ENCODE measurements around the gene ATP2A2.

The ATP2A2 gene

DNA sequence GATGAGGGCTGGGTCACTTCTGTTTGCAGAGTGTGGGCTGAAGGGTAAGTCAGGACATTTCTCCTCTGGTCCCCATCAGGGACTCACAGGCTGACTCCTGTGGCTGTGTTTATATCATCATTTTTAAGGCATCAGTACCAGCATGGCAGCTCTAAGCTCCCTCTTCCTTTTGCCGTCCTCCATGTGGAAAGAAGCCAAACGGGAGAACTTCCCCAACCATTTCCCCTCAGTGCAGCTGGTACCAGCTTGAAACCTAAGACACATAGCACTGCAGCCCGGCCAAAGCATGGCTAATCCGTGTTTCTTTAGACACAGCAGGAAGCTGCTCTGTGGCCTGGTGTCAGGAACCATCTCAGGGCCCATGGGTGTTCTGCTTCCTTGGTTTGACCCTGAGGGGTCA lies 31.9 kb upstream of the ATP2A2 start:
- WGBS = 40% methylated on average over 4 of the region's 4 CpGs
- Histone ChIP-seq H3K9ac (ENCODE audit: low read length) (no peak overlapping the region), H4K8ac (ENCODE audit: low read length) (peak overlapping the region; percentile 52), H3K4me3 (ENCODE audit: insufficient read depth in 1 of 2, low read depth in 1 of 2, low read length in 2 of 2) (no peak overlapping the region), H3K79me1 (replicated peaks; ENCODE audit: low read length, poor library complexity, severe bottlenecking) (peaks cover 4% of the 10 kb centered on the region), H3K4me1 (ENCODE audit: control insufficient read depth, insufficient read depth, low read depth, low read length) (peaks cover 42% of the 10 kb centered on the region), H3K4ac (ENCODE audit: low read depth in 1 of 2, low read length in 2 of 2) (peak overlapping the region in 1 of 2 experiments; percentile 90), H4K91ac (ENCODE audit: low read length) (peak overlapping the region; percentile 52), H3K36me3 (ENCODE audit: control insufficient read depth in 1 of 2, insufficient read depth in 2 of 2, low read depth in 1 of 2, low read length in 2 of 2) (peaks cover 3% of the 10 kb centered on the region in 2 experiments), H2BK15ac (ENCODE audit: low read depth, poor library complexity, severe bottlenecking) (no peak overlapping the region), H2BK12ac (ENCODE audit: low read length in 2 of 2) (peak overlapping the region; percentile 72 to 93), H3K23ac (ENCODE audit: low read length in 2 of 2) (no peak overlapping the region), H3K27me3 (ENCODE audit: control insufficient read depth in 1 of 2, insufficient read depth in 1 of 2, low read length in 2 of 2) (no peaks in the 10 kb centered on the region), H3K4me2 (ENCODE audit: low read length, poor library complexity, severe bottlenecking) (no peak overlapping the region), H2BK5ac (ENCODE audit: low read depth, low read length, poor library complexity, severe bottlenecking) (no peak overlapping the region), H2AFZ (ENCODE audit: low read depth, low read length) (no peak overlapping the region), H3K9me3 (ENCODE audit: control insufficient read depth, low read length) (no peaks in the 10 kb centered on the region), H2BK120ac (ENCODE audit: low read depth, low read length) (no peak overlapping the region), H3K27ac (ENCODE audit: low read length, poor library complexity, severe bottlenecking) (peak overlapping the region; percentile 80), H3K18ac (ENCODE audit: low read depth in 1 of 2, low read length in 2 of 2) (peak overlapping the region; percentile 65 to 79), H2AK5ac (ENCODE audit: low read length, severe bottlenecking) (peak overlapping the region; percentile 60), H3K14ac (ENCODE audit: low read length in 2 of 2) (no peak overlapping the region)
- peak; percentile 76 for DNase-seq

DNA sequence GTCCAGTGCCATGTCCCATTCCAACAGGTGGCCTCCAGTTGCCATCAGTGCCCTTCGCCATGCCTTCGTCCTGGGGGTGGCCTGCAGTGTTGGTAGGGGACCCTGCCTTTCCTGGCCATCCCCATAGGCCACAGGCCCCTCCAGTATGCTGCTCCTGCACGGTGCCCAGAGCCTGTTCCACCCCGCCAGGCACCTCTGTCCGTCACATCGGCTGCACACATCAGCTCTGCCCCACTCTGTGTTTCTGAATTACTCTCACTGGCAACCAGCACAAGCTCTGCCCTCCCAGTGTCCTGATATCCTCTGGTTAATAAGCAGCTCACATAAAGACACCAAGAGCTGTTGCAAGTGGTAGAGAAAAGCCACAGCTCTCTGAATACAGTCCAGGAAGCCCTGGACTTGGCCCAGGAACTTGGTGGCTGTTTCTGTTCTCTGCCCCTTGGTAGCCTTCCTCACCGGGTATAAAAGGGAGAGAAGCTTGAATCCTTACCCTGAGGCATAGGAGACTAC lies 31.3 kb upstream of the ATP2A2 start:
- peak overlapping the region; percentile 14 for H3K4me2 ChIP-seq (ENCODE audit: low read length, poor library complexity, severe bottlenecking)
- no peak overlapping the region for H2AFZ ChIP-seq (ENCODE audit: low read depth, low read length)
- H3K27ac ChIP-seq (ENCODE audit: low read length, poor library complexity, severe bottlenecking) = peak overlapping the region; percentile 80
- H3K18ac ChIP-seq (ENCODE audit: low read depth in 1 of 2, low read length in 2 of 2) = peak overlapping the region; percentile 83 to 98
- no peak overlapping the region for H3K4me3 ChIP-seq (ENCODE audit: insufficient read depth in 1 of 2, low read depth in 1 of 2, low read length in 2 of 2)
- H3K36me3 ChIP-seq (ENCODE audit: control insufficient read depth in 1 of 2, insufficient read depth in 2 of 2, low read depth in 1 of 2, low read length in 2 of 2) = peaks cover 3% of the 10 kb centered on the region in 2 experiments
- no peaks in the 10 kb centered on the region for H3K27me3 ChIP-seq (ENCODE audit: control insufficient read depth in 1 of 2, insufficient read depth in 1 of 2, low read length in 2 of 2)
- peak overlapping the region in 1 of 2 experiments; percentile 98 for H3K14ac ChIP-seq (ENCODE audit: low read length in 2 of 2)
- H3K4me1 ChIP-seq (ENCODE audit: control insufficient read depth, insufficient read depth, low read depth, low read length) = peaks cover 39% of the 10 kb centered on the region
- H4K8ac ChIP-seq (ENCODE audit: low read length) = peak overlapping the region; percentile 88
- H2BK120ac ChIP-seq (ENCODE audit: low read depth, low read length) = no peak overlapping the region
- no peak overlapping the region for H2BK15ac ChIP-seq (ENCODE audit: low read depth, poor library complexity, severe bottlenecking)
- peak overlapping the region; percentile 49 for H2BK5ac ChIP-seq (ENCODE audit: low read depth, low read length, poor library complexity, severe bottlenecking)
- DNase-seq = no peak
- 97% methylated on average over 7 of the region's 7 CpGs for WGBS
- no peaks in the 10 kb centered on the region for H3K9me3 ChIP-seq (ENCODE audit: control insufficient read depth, low read length)
- peak overlapping the region; percentile 96 to 100 for H2BK12ac ChIP-seq (ENCODE audit: low read length in 2 of 2)
- peaks cover 3% of the 10 kb centered on the region for H3K79me1 ChIP-seq (replicated peaks; ENCODE audit: low read length, poor library complexity, severe bottlenecking)
- peak overlapping the region; percentile 90 to 93 for H3K4ac ChIP-seq (ENCODE audit: low read depth in 1 of 2, low read length in 2 of 2)
- no peak overlapping the region for H3K9ac ChIP-seq (ENCODE audit: low read length)
- H2AK5ac ChIP-seq (ENCODE audit: low read length, severe bottlenecking) = peak overlapping the region; percentile 6
- H4K91ac ChIP-seq (ENCODE audit: low read length) = peak overlapping the region; percentile 99
- no peak overlapping the region for H3K23ac ChIP-seq (ENCODE audit: low read length in 2 of 2)

DNA sequence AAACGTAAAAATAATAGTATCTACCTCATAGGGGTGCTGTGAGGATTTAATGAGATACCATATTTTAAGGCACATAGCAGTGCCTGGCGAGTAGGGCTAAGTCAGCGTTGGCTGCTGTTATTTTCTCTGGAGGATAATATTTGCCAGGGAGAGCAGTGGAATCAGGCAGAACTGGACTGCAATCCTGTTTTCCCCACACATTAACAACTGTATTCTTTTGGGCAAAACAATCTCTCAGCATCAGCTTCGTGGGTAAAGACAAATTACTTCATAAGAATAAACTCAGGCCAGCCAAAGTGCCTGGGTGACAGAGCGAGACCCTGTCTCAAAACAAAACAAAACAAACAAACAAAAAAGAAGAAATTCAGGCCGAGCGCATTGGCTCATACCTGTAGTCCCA lies 29.7 kb upstream of the ATP2A2 start:
- 89% methylated on average over 7 of the region's 7 CpGs for whole genome bisulfite sequencing
- H2AK5ac ChIP-seq (ENCODE audit: low read length, severe bottlenecking) = no peak overlapping the region

DNA sequence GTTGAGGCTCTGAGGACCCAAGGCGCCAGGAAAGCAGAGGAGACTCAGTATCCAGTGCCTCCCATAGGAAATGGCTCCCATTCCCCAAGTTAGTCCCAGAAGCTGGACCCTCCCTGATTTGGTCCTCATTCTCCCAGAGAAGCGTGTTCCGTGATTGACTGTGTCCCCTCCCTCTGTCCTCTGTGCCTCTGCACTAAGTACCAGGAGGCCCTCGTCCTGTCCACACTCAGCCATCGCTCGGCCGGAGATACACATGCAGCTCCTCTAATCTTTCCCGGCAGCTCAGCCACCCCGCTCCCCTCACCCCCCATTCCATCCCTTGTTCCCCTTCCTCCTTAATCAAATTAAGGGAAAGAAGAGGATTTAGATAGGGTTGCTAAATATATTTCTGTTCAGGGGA lies 28.3 kb upstream of the ATP2A2 start:
- H3K4me2 ChIP-seq (ENCODE audit: low read length, poor library complexity, severe bottlenecking) = no peak overlapping the region
- peak overlapping the region; percentile 5 to 54 for H3K4ac ChIP-seq (ENCODE audit: low read depth in 1 of 2, low read length in 2 of 2)
- no peak overlapping the region for H2BK15ac ChIP-seq (ENCODE audit: low read depth, poor library complexity, severe bottlenecking)
- peak overlapping the region in 1 of 2 experiments; percentile 91 for H2BK12ac ChIP-seq (ENCODE audit: low read length in 2 of 2)
- no peak overlapping the region for H2BK5ac ChIP-seq (ENCODE audit: low read depth, low read length, poor library complexity, severe bottlenecking)
- H3K27me3 ChIP-seq (ENCODE audit: control insufficient read depth in 1 of 2, insufficient read depth in 1 of 2, low read length in 2 of 2) = no peaks in the 10 kb centered on the region
- DNase-seq = no peak
- H3K27ac ChIP-seq (ENCODE audit: low read length, poor library complexity, severe bottlenecking) = no peak overlapping the region
- no peaks in the 10 kb centered on the region for H3K36me3 ChIP-seq (ENCODE audit: control insufficient read depth in 1 of 2, insufficient read depth in 2 of 2, low read depth in 1 of 2, low read length in 2 of 2)
- H3K9me3 ChIP-seq (ENCODE audit: control insufficient read depth, low read length) = no peaks in the 10 kb centered on the region
- peak overlapping the region; percentile 8 for H4K91ac ChIP-seq (ENCODE audit: low read length)
- no peak overlapping the region for H2AK5ac ChIP-seq (ENCODE audit: low read length, severe bottlenecking)
- no peaks in the 10 kb centered on the region for H3K79me1 ChIP-seq (replicated peaks; ENCODE audit: low read length, poor library complexity, severe bottlenecking)
- H3K4me1 ChIP-seq (ENCODE audit: control insufficient read depth, insufficient read depth, low read depth, low read length) = peaks cover 32% of the 10 kb centered on the region
- WGBS = 80% methylated on average over 3 of the region's 9 CpGs
- H2BK120ac ChIP-seq (ENCODE audit: low read depth, low read length) = no peak overlapping the region
- H3K14ac ChIP-seq (ENCODE audit: low read length in 2 of 2) = no peak overlapping the region
- peak overlapping the region in 1 of 2 experiments; percentile 16 for H3K18ac ChIP-seq (ENCODE audit: low read depth in 1 of 2, low read length in 2 of 2)
- H3K9ac ChIP-seq (ENCODE audit: low read length) = peak overlapping the region; percentile 68
- no peak overlapping the region for H3K4me3 ChIP-seq (ENCODE audit: insufficient read depth in 1 of 2, low read depth in 1 of 2, low read length in 2 of 2)
- H3K23ac ChIP-seq (ENCODE audit: low read length in 2 of 2) = no peak overlapping the region
- H2AFZ ChIP-seq (ENCODE audit: low read depth, low read length) = no peak overlapping the region
- no peak overlapping the region for H4K8ac ChIP-seq (ENCODE audit: low read length)

More for the DNA sequence above, 29.7 kb upstream of the ATP2A2 start:
- H2BK120ac ChIP-seq (ENCODE audit: low read depth, low read length) = no peak overlapping the region
- H2BK12ac ChIP-seq (ENCODE audit: low read length in 2 of 2) = no peak overlapping the region
- H4K91ac ChIP-seq (ENCODE audit: low read length) = no peak overlapping the region
- no peaks in the 10 kb centered on the region for H3K9me3 ChIP-seq (ENCODE audit: control insufficient read depth, low read length)
- no peak overlapping the region for H2BK15ac ChIP-seq (ENCODE audit: low read depth, poor library complexity, severe bottlenecking)
- no peak overlapping the region for H3K14ac ChIP-seq (ENCODE audit: low read length in 2 of 2)
- H3K79me1 ChIP-seq (replicated peaks; ENCODE audit: low read length, poor library complexity, severe bottlenecking) = no peaks in the 10 kb centered on the region
- no peak overlapping the region for H3K4me2 ChIP-seq (ENCODE audit: low read length, poor library complexity, severe bottlenecking)
- no peak overlapping the region for H2BK5ac ChIP-seq (ENCODE audit: low read depth, low read length, poor library complexity, severe bottlenecking)
- peaks cover 0 to 3% of the 10 kb centered on the region in 2 experiments for H3K36me3 ChIP-seq (ENCODE audit: control insufficient read depth in 1 of 2, insufficient read depth in 2 of 2, low read depth in 1 of 2, low read length in 2 of 2)
- no peak overlapping the region for H2AFZ ChIP-seq (ENCODE audit: low read depth, low read length)
- no peak overlapping the region for H4K8ac ChIP-seq (ENCODE audit: low read length)
- H3K23ac ChIP-seq (ENCODE audit: low read length in 2 of 2) = no peak overlapping the region
- no peaks in the 10 kb centered on the region for H3K27me3 ChIP-seq (ENCODE audit: control insufficient read depth in 1 of 2, insufficient read depth in 1 of 2, low read length in 2 of 2)
- H3K4ac ChIP-seq (ENCODE audit: low read depth in 1 of 2, low read length in 2 of 2) = no peak overlapping the region
- no peak overlapping the region for H3K9ac ChIP-seq (ENCODE audit: low read length)
- no peak overlapping the region for H3K18ac ChIP-seq (ENCODE audit: low read depth in 1 of 2, low read length in 2 of 2)
- peaks cover 35% of the 10 kb centered on the region for H3K4me1 ChIP-seq (ENCODE audit: control insufficient read depth, insufficient read depth, low read depth, low read length)
- no peak for DNase-seq
- no peak overlapping the region for H3K4me3 ChIP-seq (ENCODE audit: insufficient read depth in 1 of 2, low read depth in 1 of 2, low read length in 2 of 2)
- H3K27ac ChIP-seq (ENCODE audit: low read length, poor library complexity, severe bottlenecking) = no peak overlapping the region

Data from mesenchymal stem cell (in vitro differentiated cells and primary cell).